ENCODE results near the gene BEGAIN.

Gene BEGAIN

DNA sequence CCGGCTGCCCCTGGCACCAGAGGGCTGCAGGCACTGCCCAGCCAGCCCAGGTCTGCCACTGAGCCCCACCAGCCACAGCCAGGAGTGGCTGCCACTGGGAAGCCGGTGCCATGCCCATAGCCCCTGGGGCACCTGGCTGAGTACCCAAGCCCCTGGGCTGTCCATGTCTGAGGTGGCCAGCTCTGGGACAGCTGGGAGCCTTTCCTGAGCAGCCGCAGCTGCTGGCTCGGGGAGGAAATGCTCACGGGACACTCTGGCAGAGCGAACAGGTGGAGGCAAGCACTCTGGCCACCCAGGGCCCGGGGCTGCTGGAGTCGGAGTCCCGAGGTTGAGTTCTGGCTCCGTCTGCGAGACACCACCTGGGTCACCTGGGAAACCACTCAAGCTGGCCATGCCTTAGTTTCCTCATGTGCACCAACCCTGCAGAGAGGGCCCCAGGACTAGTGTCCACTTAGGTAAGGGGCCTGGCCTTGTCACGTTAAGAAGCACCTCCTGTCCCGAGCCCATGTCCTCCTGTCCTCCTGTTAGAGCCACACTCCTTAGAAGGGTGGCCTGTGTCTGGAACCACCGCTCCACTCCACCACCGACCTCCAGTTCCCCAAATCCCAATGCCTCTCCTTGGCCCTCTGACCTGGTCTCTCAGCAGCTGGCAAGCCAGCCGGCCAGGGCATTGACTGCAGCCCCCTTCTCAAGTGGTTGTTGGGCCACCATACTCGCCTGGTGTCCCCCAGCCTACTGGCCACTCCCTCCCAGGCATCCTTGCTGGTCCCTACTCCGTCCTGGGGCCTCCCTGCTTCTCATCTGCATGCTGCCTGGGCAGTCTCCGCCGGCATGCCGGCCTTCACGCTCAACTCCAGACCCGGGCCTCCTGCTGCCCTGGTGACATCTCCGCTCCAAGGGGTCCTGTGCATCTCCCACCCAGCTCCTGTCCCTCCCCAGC, 45.3 kb downstream of the BEGAIN start:
- TF ChIP-seq POLR2AphosphoS5 (IDR thresholded peaks at IDR 0.05; ENCODE audit: low read depth, low read length) = no peak
- no peak for TF ChIP-seq POLR2A (IDR thresholded peaks at IDR 0.05; ENCODE audit: low read depth, low read length)
- no peak for TF ChIP-seq TAF1 (IDR thresholded peaks at IDR 0.05; ENCODE audit: borderline replicate concordance, low read depth, low read length)
- DNase-seq (ENCODE audit: insufficient read length) (no peak), FAIRE-seq (no peak)

DNA sequence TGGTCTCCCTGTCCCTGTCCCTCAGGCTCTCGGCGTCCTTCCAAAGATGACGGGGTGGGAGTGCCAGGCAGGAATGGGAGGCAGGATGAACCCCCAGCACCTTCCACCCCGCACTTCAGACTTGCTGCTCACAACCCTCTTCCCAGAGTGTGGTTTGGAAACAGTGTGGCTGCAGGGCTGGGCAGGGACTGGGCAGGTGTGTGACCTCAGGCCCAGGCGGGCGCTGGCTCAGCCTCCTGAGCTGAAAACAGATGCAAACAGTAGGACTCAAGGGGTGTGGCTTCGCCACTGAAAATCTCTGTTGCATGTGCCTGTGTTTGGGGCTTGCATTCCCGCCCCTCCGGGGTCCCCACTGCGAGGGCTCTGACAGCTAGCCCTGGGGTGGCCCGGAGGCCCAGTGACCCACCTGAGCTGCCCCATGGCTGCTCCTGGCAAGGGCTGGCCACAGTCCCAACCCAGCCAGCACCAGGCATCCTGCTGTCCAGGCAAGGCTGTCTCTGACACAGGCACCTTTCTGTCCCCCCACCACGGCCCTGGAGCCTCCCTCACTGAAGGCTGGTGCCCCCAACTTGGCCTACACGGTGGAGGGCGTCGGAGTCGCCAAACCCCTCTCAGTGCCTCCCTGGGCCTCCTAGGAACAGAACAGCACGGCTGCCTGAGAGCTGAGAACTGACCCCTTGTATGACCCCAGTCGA, 46.1 kb downstream of the BEGAIN start:
- no peak for FAIRE-seq
- no peak for TF ChIP-seq TAF1 (IDR thresholded peaks at IDR 0.05; ENCODE audit: borderline replicate concordance, low read depth, low read length)
- no peak for TF ChIP-seq POLR2AphosphoS5 (IDR thresholded peaks at IDR 0.05; ENCODE audit: low read depth, low read length)
- no peak for TF ChIP-seq POLR2A (IDR thresholded peaks at IDR 0.05; ENCODE audit: low read depth, low read length)
- no peak for DNase-seq (ENCODE audit: insufficient read length)

DNA sequence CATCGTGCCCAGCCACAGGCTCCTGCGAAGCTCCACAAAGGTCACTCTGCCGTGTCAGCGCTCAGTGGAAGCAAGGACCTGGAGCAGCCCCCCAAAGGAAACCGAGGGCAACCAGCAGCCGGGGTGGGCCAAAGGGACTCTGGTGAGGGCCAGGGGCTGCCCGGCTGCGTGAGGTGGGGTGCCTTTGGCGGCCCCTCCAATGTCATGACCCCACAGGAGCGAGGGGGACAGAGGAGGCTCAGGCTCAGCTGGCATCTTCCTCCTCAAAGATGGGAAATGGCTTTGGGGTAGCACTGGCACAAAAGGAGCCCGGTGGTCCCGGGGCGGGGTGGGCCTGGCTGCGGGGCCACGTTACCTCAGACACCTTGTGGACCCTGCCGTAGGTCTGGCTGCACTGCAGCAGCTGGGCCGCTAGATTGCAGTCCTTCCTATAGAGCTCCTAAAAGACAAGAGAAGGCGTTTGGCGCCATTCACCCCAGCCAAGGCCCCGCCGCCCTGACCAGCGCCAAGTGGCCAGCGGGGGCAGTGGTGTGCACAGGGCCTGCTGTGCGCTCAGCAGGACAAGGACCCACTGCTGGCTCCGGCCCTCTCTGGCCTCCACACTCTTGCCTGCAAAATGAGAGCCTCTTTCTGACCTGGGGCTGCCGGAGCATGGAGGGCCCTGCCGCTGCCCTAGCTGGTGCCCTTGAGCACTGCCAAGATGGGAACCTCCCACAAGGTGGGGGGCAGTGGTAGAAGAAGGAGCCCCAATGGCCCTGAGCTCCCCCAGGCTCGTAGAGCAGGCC, 46.9 kb downstream of the BEGAIN start:
- FAIRE-seq (no peak), DNase-seq (ENCODE audit: insufficient read length) (no peak)
- TF ChIP-seq POLR2AphosphoS5 (IDR thresholded peaks at IDR 0.05; ENCODE audit: low read depth, low read length) = no peak
- TF ChIP-seq POLR2A (IDR thresholded peaks at IDR 0.05; ENCODE audit: low read depth, low read length) = no peak
- no peak for TF ChIP-seq TAF1 (IDR thresholded peaks at IDR 0.05; ENCODE audit: borderline replicate concordance, low read depth, low read length)

DNA sequence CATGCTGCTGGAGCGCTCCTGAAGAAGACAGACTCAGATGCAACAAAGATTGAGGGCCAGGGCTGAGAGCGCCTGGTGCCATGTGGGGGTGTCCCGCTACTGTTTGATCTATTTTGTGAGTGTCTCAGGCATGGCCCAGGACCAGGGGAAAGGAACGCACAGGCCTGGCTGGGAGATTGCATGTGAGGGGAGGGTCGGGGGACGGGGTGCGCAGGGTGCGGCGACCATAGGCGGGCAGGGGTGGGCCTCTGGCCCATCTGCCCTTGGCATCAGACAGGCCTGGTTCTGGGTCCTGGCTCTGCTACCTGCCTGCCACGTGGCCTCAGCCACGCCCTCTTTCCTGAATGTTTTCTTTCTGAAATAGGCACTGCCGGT, 47.5 kb downstream of the BEGAIN start:
- DNase-seq (ENCODE audit: insufficient read length) = no peak
- no peak for TF ChIP-seq TAF1 (IDR thresholded peaks at IDR 0.05; ENCODE audit: borderline replicate concordance, low read depth, low read length)
- TF ChIP-seq POLR2A (IDR thresholded peaks at IDR 0.05; ENCODE audit: low read depth, low read length) = no peak
- TF ChIP-seq POLR2AphosphoS5 (IDR thresholded peaks at IDR 0.05; ENCODE audit: low read depth, low read length) = no peak
- no peak for FAIRE-seq

DNA sequence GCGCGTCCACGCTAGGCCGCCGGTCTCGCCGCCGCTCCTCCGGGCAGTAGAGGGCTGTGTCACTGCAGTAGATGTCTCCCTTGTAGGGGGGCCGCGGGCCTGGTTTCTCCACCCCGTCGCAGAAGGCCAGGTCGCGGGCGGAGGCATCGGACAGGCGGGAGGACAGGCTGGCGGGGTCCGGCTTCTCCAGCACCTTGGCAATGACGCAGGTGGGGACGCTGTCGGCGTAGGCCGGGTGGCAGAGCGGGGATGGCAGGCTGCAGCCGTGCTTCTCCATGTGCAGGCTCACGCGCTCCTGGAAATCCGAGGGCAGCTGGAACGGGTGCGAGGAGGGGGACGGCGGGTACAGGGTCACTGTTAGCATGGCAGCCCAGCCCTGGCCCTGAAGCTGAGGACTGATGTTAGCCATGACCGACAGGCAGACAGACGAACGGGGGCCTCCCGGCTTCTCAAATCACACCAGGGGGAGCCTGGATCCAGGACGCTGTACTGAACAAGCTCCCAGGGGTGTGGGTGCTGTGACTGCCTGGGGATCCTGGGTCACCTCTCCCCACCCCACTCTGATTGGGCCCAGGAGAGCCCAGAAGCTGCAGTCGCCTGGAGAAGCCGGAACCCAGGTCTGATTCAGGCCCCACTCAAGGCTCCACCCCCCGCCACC, 48.1 kb downstream of the BEGAIN start:
- FAIRE-seq (no peak), DNase-seq (ENCODE audit: insufficient read length) (no peak)
- no peak for TF ChIP-seq TAF1 (IDR thresholded peaks at IDR 0.05; ENCODE audit: borderline replicate concordance, low read depth, low read length)
- TF ChIP-seq POLR2A (IDR thresholded peaks at IDR 0.05; ENCODE audit: low read depth, low read length) = no peak
- no peak for TF ChIP-seq POLR2AphosphoS5 (IDR thresholded peaks at IDR 0.05; ENCODE audit: low read depth, low read length)

DNA sequence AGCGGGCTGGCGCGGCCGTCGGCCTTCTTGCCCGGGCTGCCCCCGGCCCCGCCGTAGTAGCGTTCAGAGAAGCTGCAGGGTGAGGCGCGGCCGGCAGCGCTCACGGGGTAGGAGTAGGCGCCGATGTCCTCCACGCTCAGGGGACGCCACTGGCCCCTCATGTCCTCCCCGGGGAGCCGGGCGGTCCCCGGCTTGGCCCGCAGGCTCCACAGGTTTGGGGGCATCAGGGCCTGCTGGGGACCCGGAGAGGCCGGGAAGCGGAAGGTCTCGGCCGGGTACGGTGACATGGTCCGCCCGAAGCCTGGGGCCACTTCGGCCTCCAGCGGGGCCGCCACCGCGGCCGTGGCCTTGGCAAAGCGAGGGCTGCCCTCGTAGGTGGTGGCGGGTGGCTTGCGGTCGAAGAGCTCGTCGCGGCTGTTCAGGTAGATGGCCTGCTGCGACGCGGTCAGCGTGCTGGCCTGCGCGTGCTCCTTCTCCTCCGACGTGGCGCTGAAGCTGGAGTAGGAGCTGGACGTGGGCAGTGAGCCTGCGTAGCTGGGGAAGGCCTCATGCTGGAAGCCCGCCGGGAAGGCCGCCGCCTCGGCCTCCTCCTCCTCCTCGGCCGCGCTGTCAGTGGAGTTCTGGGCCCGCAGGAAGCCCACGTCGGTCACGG, 48.7 kb downstream of the BEGAIN start:
- no peak for TF ChIP-seq TAF1 (IDR thresholded peaks at IDR 0.05; ENCODE audit: borderline replicate concordance, low read depth, low read length)
- FAIRE-seq (no peak), DNase-seq (ENCODE audit: insufficient read length) (no peak)

DNA sequence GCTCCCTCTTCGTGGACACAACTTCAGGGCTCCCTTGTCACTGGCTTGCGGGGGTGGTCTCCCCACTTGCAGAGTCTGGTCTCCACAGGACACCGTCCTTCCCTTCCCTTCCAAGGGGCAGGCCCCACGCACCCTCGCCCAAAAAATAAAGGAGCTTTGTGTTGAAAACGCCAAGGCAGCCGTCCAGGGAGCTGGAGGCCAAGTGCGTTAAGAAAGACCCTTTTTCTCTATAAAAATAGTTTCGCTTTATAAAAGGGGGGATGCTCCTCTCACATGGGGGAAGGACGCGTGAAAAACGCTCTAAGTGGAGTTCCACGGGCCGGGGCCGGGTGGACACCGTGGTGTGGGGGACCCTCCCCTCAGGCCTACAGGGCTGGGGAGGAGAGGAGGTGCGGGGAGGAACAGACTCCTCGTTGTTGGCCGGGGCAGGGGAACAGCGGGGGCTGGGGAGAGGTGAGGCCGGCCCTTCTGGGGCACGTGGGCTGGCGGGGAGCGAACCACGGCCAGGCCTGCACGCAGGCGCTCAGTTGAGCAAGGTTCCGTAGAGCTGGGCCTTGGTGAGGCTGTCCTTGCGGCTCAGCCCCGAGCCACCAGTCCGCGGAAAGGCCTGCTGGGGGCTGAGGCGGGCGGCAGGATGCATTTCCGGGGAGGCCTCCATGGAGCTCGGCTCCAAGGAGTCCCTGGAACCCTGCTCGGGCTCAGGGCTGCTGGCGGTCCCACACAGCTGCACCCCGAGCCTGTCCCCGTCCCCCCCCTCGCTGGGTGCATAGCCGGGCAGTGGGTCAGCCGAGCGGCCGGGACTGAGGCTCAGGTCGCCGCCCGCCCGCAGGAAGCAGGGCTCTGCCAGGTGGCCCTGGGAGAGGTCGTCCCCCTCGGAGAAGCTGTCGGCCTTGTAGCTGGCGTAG, 49.5 kb downstream of the BEGAIN start:
- TF ChIP-seq TAF1 (IDR thresholded peaks at IDR 0.05; ENCODE audit: borderline replicate concordance, low read depth, low read length) (no peak), POLR2A (IDR thresholded peaks at IDR 0.05; ENCODE audit: low read depth, low read length) (no peak)
- DNase-seq (ENCODE audit: insufficient read length) = peak; percentile 6
- FAIRE-seq = no peak

DNA sequence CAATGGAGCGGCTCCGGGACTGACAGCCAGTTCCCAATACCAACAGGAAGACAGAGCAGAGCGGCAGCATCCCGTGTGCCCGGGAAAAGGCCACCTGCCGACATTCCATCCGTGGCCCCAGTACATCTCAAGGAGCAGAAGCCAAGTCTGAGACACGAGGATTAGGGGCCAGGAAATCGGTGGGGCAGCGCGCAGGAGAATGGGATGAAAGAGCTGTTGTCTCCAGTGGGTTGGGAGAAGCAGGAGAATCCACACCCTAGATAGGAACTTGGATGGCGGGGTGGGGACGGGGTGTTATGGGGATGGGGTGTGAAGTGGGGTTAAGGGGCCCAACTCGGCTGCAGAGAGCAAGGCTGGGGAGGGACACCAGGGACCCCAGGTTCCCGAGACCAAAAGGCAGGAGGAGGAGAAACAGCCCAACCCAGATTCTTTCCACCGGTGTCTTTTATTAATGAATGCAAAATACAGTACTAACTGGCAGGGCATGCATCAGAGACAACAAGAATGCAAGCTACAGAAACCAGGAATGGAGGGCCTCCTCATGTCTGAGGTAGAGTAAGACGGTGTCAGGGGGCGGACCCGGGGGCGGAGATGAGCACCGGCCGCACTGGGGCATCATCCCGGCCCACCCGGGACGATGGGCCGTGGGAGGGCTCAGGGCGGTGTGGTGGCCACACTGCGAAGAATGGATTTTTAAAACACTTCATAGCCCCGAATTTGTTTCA, 50.3 kb downstream of the BEGAIN start:
- FAIRE-seq (no peak), DNase-seq (ENCODE audit: insufficient read length) (peak; percentile 13)
- TF ChIP-seq TAF1 (IDR thresholded peaks at IDR 0.05; ENCODE audit: borderline replicate concordance, low read depth, low read length) = no peak
- no peak for TF ChIP-seq POLR2AphosphoS5 (IDR thresholded peaks at IDR 0.05; ENCODE audit: low read depth, low read length)
- no peak for TF ChIP-seq POLR2A (IDR thresholded peaks at IDR 0.05; ENCODE audit: low read depth, low read length)

DNA sequence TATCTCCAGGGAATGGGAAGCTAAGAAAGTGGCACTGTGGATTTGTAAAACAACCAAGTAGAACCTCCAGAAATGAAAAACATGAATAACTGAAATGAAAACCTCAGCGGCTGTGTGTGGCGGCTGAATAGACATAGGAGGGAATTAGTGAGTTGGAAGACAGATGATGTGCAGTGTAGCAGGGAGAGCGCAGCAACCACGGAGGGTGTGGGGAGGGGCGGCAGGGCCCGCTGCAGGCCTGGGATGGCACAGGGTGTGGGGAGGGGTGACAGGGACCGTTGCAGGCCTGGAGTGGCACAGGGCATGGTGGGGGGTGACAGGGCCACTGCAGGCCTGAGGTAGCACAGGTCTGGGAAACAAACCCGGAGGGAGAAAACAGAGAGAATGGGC, 51.1 kb downstream of the BEGAIN start:
- FAIRE-seq = no peak
- DNase-seq (ENCODE audit: insufficient read length) = peak; percentile 7
- TF ChIP-seq POLR2A (IDR thresholded peaks at IDR 0.05; ENCODE audit: low read depth, low read length) = no peak
- no peak for TF ChIP-seq POLR2AphosphoS5 (IDR thresholded peaks at IDR 0.05; ENCODE audit: low read depth, low read length)
- TF ChIP-seq TAF1 (IDR thresholded peaks at IDR 0.05; ENCODE audit: borderline replicate concordance, low read depth, low read length) = no peak

All from GM12892 (cell line).